ENCODE measurements around the gene NUP133.

NUP133 gene

DNA sequence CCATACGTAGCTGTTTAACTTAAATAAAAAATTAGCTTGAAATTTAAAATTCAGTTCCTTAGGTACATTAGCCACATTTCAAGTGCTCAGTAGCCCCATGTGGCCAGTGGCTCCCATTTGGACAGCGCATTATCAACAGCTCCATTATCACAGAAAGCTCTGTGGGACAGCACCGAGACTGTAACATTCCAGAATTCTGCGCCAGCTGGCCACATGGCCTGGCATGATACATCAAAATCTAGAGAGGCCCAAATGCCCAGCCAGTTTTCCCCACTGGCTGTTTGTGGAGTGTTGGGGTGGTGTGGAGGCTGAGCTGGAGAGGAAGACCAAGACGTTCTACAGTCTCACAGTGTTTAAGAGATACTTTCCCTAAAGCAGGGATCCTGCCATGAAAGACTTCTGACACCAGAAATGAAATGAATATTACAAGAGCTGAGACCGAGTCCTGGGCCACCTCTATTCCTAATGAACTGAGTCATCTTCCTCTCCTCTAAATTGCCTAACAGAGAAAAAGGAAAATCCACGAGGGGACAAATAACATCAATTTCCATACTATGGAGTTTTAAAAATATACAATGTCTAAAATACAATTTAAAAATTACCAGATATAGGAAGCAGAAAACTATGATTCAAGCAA lies 47.0 kb downstream of the NUP133 start:
- POLR2A ChIA-PET (ENCODE audit: low non-redundant PET): no interaction called here
- CTCF ChIA-PET: interaction anchor here (0.6 to 0.7 kb wide), 2 partner anchors 180 to 203 kb away, joined by 3 read pairs; no protein-coding TSS in a partner anchor
- no peak overlapping the region for H3K27ac ChIP-seq

DNA sequence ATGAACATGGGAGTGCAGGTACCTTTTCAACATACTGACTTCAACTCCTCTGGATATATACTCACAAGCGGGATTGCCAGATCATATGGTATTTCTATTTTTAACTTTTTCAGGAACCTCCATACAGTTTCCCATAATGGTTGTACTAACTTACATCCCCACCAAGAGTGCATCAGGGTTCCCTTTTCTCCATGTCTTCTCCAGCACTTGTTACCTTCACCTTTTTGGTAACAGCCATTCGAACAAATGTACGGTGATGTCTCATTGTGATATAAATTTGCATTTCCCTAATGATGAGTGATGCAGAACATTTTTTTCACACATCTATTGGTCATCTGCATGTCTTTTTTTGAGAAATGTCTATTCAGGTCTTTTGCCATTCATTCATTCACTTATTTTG lies 48.3 kb downstream of the NUP133 start:
- TF ChIP-seq, protein P1, sequence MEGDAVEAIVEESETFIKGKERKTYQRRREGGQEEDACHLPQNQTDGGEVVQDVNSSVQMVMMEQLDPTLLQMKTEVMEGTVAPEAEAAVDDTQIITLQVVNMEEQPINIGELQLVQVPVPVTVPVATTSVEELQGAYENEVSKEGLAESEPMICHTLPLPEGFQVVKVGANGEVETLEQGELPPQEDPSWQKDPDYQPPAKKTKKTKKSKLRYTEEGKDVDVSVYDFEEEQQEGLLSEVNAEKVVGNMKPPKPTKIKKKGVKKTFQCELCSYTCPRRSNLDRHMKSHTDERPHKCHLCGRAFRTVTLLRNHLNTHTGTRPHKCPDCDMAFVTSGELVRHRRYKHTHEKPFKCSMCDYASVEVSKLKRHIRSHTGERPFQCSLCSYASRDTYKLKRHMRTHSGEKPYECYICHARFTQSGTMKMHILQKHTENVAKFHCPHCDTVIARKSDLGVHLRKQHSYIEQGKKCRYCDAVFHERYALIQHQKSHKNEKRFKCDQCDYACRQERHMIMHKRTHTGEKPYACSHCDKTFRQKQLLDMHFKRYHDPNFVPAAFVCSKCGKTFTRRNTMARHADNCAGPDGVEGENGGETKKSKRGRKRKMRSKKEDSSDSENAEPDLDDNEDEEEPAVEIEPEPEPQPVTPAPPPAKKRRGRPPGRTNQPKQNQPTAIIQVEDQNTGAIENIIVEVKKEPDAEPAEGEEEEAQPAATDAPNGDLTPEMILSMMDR (conservative IDR thresholded peaks at IDR 0.05; ENCODE audit: low read depth): no peak
- no peak for DNase-seq (ENCODE audit: low spot score)
- ChIA-PET CTCF (no interaction called here), POLR2A (ENCODE audit: low non-redundant PET) (no interaction called here)
- no peak overlapping the region for H3K27ac ChIP-seq

More for the DNA sequence above, 47.0 kb downstream of the NUP133 start:
- TF ChIP-seq, protein P1 (conservative IDR thresholded peaks at IDR 0.05; ENCODE audit: low read depth): no peak
- no peak for DNase-seq (ENCODE audit: low spot score)

DNA sequence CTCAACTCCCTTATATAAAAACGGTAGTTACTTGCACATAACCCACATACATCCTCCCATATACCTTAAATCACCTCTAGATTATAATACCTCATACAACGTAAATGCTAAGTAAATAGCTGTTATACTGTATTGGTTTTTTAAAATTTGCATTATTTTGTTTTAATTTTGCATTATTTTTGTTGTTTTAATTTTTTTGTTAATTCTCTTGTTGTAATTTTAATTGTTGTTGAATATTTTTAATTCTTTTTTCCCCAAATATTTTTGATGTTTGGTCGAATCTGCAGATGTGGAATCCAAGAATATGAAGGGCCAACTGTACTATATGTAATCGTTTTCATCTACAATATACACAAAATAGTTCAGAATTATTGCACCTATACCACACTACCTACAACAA lies 50.7 kb downstream of the NUP133 start:
- POLR2A ChIA-PET (ENCODE audit: low non-redundant PET): no interaction called here

DNA sequence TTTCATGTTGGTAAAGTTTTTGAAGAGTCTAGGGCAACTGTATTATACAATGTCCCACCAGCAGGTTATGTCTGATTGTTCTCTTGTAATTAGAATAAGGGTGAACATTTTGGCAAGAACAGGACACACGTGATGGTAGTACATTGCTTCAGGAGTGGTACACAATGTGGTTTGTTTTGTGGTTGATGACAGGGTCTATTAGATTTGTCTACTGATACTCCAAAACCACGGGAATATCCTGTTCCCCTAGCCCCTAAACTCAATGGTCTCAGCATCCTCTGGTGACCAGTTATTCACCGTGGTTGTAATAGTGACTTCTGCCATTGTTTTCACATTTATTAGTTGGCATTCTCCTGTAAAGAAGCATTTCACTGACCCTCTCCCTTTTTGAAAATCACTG lies 52.1 kb downstream of the NUP133 start:
- TF ChIP-seq, protein P1 (conservative IDR thresholded peaks at IDR 0.05; ENCODE audit: low read depth): no peak
- no peak overlapping the region for H3K27ac ChIP-seq
- DNase-seq (ENCODE audit: low spot score): no peak
- ChIA-PET POLR2A (ENCODE audit: low non-redundant PET) (no interaction called here), CTCF (no interaction called here)

More for the DNA sequence above, 50.7 kb downstream of the NUP133 start:
- CTCF ChIA-PET: no interaction called here
- TF ChIP-seq, protein P1 (conservative IDR thresholded peaks at IDR 0.05; ENCODE audit: low read depth): no peak
- no peak overlapping the region for H3K27ac ChIP-seq
- DNase-seq (ENCODE audit: low spot score): no peak

DNA sequence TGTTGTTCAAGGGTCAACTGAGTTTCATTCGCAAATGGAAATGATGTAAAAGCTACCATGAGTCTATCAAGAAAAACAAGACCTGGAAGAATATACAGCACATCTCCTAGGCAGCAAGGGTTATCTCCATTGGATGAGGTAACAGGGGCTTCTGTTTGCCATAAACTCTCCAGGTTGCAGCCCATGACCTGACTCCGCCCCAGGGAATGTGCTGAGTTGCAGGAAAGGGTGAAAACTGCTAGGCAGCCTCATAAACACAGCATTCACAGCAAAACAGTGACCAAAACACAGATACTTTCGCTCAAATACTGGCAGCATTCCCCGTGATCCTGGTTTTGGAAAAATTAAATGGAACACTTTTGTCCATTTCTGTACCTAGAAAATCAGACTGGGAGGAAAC lies 54.1 kb downstream of the NUP133 start:
- DNase-seq (ENCODE audit: low spot score): no peak
- ChIA-PET CTCF (no interaction called here), POLR2A (ENCODE audit: low non-redundant PET) (no interaction called here)
- TF ChIP-seq, protein P1 (conservative IDR thresholded peaks at IDR 0.05; ENCODE audit: low read depth): no peak
- no peak overlapping the region for H3K27ac ChIP-seq

DNA sequence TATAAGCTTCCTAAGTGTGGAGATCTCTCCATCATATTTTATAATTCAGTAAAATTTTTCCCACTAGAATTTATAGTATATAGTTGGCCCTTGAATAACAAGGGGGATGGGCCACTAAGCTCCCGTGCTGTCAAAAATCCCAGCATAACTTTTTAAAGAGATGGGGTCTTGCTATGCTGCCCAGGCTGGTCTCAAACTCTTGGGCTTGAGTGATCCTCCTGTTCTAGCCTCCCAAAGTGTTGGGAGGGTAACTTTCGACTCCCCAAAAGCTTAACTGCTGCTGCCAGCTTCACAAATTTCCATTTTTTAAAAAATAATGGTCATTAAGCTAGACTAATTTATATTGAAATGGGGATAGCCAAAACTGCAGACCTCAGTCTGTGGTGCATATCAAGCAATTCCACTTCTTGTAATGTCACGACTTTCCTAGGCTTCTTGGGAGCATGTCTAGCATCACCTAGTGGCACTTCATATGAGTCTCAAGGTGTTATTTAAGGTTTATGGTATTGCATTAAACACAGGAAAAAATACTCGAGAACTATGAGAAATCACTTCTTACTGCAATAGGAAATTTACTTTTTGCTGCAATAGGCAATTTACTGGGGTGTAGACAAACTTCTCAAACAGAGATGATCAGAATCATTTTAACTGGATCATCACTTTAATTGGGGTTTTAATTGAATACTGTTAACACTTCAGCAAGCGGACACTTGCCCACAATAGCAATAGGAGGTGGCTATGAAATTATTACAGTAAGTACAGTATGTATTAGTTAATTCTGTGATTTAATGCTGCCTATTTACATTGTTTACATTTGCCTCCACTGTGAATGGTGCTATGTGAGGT lies 55.0 kb downstream of the NUP133 start:
- CTCF ChIA-PET: interaction anchor here (0.7 to 1.1 kb wide), 3 partner anchors 23 to 195 kb away, joined by 3 to 5 read pairs (median 3); no protein-coding TSS in a partner anchor
- TF ChIP-seq, protein P1 (conservative IDR thresholded peaks at IDR 0.05; ENCODE audit: low read depth): peak; percentile 56
- POLR2A ChIA-PET (ENCODE audit: low non-redundant PET): no interaction called here
- no peak overlapping the region for H3K27ac ChIP-seq
- DNase-seq (ENCODE audit: low spot score): no peak
